GM12872 (cell line): Measurements from ENCODE around the gene COL26A1.

ENCODE experiments used
- TF ChIP-seq, protein P1 (sequence below): IDR thresholded peaks from 3 replicates; pipeline ENCODE4 v1.5.1; 2011; ENCODE audit warnings: low read depth, mild to moderate bottlenecking, low read length, moderate library complexity; ENCODE audit not compliant: insufficient read depth

Gene COL26A1

DNA sequence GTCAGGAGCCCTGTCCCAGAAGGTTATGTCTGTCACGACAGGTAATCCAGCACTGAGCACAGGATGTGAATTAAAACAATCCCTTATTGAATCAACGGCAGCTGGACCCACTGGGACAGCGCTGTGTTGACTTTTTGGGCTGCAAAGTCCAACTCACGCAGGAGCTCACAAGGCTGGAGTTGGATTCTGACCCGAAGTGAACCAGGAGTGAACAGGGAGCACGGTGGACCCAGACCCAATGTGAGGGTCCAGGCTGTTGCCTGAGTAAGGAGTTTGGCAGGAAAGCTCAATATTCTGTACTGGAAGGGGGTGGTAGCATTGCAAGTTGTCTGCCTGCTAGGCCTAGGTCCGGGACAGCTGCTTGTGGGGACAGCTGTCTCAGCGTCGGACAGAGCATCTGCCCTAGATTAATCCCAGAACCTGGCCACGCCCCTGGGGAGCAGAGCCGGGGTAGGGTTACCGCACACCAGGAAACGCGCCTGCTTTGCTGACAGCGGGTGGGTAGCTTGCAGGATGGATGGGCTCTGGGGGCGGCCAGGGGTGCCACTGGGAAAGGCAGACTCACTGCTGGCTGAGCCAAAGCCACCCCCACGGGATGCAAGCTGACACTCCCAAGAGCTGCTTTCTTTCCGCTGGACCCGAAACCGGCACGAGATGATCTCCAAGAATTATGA lies 24.0 kb downstream of the COL26A1 start:
- TF ChIP-seq, protein P1, sequence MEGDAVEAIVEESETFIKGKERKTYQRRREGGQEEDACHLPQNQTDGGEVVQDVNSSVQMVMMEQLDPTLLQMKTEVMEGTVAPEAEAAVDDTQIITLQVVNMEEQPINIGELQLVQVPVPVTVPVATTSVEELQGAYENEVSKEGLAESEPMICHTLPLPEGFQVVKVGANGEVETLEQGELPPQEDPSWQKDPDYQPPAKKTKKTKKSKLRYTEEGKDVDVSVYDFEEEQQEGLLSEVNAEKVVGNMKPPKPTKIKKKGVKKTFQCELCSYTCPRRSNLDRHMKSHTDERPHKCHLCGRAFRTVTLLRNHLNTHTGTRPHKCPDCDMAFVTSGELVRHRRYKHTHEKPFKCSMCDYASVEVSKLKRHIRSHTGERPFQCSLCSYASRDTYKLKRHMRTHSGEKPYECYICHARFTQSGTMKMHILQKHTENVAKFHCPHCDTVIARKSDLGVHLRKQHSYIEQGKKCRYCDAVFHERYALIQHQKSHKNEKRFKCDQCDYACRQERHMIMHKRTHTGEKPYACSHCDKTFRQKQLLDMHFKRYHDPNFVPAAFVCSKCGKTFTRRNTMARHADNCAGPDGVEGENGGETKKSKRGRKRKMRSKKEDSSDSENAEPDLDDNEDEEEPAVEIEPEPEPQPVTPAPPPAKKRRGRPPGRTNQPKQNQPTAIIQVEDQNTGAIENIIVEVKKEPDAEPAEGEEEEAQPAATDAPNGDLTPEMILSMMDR: no peak

DNA sequence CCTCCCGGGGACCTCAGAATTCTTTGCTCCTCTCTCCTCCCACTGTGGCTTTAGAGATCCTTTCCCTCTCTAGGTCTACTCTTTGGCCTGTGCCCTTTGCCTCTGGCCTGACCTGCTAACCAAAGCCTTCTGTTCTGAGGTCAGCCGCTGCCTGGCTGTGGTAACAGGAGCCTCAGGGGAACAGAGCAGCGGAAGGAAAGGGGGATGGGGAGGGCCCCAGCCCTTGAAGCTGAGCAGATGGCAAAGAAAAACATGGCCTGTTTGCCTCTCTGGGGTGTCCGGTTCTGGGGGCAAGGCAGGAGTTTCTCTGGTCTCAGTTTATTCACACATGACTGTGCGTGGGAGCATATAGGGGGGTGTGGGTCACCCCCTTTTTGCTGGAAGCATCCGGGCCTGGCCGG lies 28.2 kb downstream of the COL26A1 start:
- TF ChIP-seq, protein P1: no peak

DNA sequence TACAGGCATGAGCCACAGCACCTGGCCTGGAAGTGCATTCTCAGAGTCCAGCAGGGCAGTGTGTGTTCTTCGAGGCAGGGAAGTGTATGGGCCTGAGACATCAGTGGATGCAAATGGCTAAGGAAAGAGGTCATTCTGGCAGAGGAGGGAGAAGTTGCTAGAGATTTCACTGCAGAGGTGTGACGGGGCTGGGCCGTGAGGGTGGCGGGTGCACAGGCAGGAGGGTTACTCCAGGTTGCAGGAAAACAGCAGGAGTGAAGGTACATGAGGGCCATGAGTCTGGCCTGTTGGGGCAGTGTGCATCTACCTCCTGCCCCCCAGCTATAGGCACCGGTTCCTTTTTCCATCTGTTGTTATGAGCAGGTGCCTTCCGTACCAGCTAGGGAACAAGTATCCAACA lies 29.3 kb downstream of the COL26A1 start:
- TF ChIP-seq, protein P1: no peak

DNA sequence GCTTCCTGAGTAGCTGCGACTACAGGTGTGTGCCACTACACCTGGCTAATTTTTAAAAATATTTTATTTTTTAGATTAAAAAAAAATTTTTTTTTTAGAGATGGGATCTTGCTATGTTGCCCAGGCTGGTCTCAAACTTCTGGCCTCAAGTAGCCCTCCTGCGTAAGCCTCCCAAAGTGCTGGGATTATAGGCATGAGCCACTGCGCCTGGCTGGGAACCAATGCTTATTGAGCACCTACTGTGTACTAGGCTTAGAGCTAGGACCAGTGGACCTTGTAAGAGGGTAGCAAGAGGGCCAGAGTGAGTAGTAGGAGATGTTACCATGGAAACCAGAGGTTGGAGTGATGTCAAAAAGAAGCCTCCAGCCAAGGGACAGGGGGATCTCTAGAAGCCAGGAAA lies 31.2 kb downstream of the COL26A1 start:
- TF ChIP-seq, protein P1: no peak

DNA sequence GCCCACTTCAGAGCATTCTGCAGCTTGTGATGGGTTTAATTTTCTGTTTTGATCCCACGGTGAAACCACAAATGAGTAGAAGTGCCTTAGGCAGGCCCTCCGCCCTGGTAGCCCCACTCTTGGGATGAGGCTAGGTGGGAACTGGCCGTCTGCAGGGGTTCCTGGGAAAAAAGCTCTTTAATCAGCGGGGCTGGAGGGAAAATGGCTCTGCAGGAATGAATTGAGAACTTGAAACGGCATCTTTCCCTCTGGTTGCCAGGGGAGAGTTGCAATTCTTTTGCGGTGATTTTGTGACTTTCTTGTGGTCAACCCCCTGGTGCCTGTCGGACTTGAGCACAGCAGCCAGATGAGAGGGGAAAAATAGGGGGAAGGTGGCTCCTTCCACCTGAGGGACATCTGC lies 32.7 kb downstream of the COL26A1 start:
- TF ChIP-seq, protein P1: no peak

DNA sequence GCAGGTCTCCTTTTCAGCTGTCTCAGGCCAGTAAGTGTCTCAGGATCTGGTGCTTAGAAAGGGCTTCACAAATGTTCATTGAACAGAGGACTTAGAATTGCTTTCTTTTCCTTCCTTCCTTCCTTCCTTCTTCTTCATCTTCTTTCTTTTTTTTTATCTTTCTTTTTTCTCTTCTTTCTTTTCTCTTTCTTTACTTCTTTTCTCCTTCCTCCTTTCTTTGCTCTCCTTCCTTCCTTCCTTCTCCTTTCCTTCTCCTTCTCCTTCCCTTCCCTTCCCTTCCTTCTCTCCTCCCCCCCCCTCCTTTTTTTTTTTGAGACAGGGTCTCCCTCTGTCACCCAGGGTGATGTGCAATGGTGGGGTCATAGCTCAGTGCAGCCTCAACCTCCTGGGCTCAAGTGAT lies 34.6 kb downstream of the COL26A1 start:
- TF ChIP-seq, protein P1: no peak

DNA sequence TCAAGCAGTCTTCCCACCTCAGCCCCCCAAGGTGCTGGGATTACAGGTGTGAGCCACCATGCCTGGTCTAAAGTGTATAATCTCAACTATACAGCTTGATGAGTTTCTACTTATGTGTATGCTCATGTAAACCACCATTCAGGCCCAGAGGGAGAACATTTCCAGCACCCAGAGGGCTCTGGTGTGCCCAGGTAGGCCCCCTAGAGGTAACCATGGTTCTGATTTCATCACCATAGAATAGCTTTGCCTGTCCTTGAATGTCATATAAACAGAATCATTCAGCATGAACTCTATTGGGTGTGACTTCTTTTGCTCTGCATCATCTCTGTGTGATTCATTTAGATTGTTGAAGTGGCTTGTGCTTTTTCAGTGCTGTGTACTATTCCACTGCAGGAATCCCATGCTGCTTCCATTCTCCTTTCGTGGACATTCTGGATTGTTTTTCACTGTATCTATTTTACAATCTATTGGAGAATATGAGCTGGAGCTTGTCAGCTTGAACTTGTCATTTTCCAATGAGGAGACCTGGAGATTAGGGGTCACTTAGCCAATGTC lies 35.2 kb downstream of the COL26A1 start:
- TF ChIP-seq, protein P1: no peak
